H4 (cell line): Measurements from ENCODE around the gene CIT. TPM values are rescaled to one million over a fixed set of nuclear protein-coding genes. Genes with fewer than 3 reads are reported as not detected.
"Not testable (repeated sequence)": the region's sequence is repeated elsewhere in the genome, so short reads cannot be mapped to it uniquely, and the experiment has no call there.

Source experiments
- DNase-seq: peaks from one replicate; pipeline ENCODE4 v3.0.0-alpha.2; 2015; ENCODE audit warnings: low spot score
- total RNA-seq: library from RNA; depleted of rRNA; stranded (reverse); fragments of >200 nt; shearing (Covaris generic); gene quantifications from 2 replicates; pipeline ENCODE4 v1.2.3, GENCODE V29; 2014

Gene CIT
- total RNA-seq, 1 experiment from 2014 or later = 16.9 TPM

GRCh38 chr12:119740830-119741229, 136.3 kb downstream of the CIT start:
- no peak for DNase-seq

- no peak for DNase-seq
Measured at GRCh38 chr12:119735079-119735478, 142.0 kb downstream of the CIT start.

GRCh38 chr12:119730381-119730780, 146.7 kb downstream of the CIT start:
- no peak for DNase-seq

GRCh38 chr12:119729871-119730270, 147.2 kb downstream of the CIT start:
- DNase-seq = no peak

- no peak for DNase-seq
Measured at GRCh38 chr12:119728444-119728745, 148.7 kb downstream of the CIT start.

- no peak for DNase-seq
Measured at GRCh38 chr12:119727600-119728443, 149.3 kb downstream of the CIT start.

- no peak for DNase-seq
Measured at GRCh38 chr12:119725523-119725922, 151.6 kb downstream of the CIT start.

- DNase-seq = no peak
Measured at GRCh38 chr12:119721306-119721705, 155.8 kb downstream of the CIT start.

GRCh38 chr12:119720349-119720748, 156.8 kb downstream of the CIT start:
- DNase-seq = no peak

- DNase-seq = no peak
Measured at GRCh38 chr12:119718141-119718540, 159.0 kb downstream of the CIT start.

- DNase-seq = no peak
Measured at GRCh38 chr12:119715268-119715620, 161.9 kb downstream of the CIT start.

- no peak for DNase-seq
Measured at GRCh38 chr12:119714614-119715267, 162.4 kb downstream of the CIT start.

- DNase-seq = no peak
Measured at GRCh38 chr12:119713551-119714031, 163.5 kb downstream of the CIT start.

GRCh38 chr12:119712721-119713120, 164.4 kb downstream of the CIT start:
- no peak for DNase-seq

GRCh38 chr12:119711693-119712092, 165.4 kb downstream of the CIT start:
- no peak for DNase-seq

- DNase-seq = no peak
Measured at GRCh38 chr12:119710965-119711551, 166.1 kb downstream of the CIT start.

- no peak for DNase-seq
Measured at GRCh38 chr12:119710374-119710964, 166.7 kb downstream of the CIT start.

GRCh38 chr12:119706427-119706826, 170.7 kb downstream of the CIT start:
- DNase-seq = not testable (repeated sequence)

GRCh38 chr12:119705182-119705581, 171.9 kb downstream of the CIT start:
- no peak for DNase-seq

GRCh38 chr12:119704065-119704747, 172.9 kb downstream of the CIT start:
- no peak for DNase-seq

- no peak for DNase-seq
Measured at GRCh38 chr12:119700078-119700477, 177.0 kb downstream of the CIT start.

GRCh38 chr12:119699199-119699760, 177.8 kb downstream of the CIT start:
- no peak for DNase-seq
